Retina (tissue), 1 donor: Measurements from ENCODE around the gene KCTD5.
"Not testable (repeated sequence)": the region's sequence is repeated elsewhere in the genome, so short reads cannot be mapped to it uniquely, and the experiment has no call there.

ENCODE experiments used
- DNase-seq: peaks from one replicate; pipeline ENCODE4 v3.0.0-alpha.2; 2016

The KCTD5 gene, protein sequence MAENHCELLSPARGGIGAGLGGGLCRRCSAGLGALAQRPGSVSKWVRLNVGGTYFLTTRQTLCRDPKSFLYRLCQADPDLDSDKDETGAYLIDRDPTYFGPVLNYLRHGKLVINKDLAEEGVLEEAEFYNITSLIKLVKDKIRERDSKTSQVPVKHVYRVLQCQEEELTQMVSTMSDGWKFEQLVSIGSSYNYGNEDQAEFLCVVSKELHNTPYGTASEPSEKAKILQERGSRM

DNA sequence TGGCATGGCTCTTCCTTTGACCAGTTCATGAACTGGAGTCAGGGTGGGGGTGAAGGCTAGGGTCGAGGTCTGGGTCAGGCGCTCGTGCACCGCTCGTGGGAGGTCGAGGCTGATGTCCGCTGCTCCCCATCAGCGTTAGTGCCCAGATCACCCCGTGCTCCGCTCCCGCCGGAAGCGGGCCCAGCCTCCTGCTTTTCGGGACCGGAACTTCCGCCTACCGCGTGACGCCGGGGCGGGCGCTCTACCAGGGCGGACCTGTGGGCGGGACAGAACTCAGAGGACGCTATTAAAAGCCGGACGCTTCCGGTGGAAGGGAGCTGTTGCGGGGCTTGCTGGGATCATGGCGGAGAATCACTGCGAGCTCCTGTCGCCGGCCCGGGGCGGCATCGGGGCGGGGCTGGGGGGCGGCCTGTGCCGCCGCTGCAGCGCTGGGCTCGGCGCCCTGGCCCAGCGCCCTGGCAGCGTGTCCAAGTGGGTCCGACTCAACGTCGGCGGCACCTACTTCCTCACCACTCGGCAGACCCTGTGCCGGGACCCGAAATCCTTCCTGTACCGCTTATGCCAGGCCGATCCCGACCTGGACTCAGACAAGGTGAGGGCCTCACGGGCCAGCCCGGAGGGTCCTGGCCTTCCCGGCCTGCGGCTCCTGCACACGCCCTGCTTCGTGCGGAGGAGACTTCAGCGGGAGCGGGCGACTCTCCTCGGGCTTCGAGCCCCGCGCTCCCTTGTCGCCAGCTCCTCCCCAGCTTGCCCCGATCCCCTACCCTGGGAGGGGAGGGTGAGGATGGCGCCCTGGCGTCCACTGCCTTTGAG, at the start of gene KCTD5:
KCTD5 (plus strand) TSS at position 315 of the 813 bp plus-strand sequence; CDS start at position 341, 26 bp downstream.
- peak; percentile 96 for DNase-seq

DNA sequence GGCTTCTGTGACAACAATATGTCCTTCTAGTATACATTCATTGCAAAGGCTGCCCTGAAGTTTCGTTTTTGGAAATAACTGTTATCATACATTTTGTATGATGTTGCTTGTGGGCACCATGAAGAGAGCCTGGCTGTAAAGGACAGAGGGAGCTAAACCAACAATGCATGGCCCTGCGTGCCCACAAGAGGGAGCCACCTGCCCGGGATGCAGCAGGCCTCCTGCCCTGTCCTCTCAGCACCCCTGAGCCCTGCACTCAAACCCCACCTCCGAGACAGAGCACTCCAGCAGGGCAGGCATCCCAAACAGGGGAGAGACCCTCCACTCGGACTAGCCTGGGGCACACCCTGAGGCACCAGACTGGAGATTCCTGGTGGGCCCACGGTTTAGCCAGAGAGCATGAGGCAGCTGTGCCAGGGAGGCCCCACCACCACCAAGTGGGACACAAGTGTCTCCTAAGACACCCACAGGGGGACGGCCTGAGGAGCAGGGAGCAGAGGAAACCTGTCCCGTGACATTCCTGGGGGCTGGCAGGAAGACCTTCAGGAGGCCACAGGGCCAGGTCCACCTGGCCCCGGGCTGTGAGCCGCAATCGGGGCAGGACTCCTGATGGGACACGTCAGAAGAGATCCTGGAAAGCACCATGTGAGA, 43.1 kb upstream of the KCTD5 start:
- not testable (repeated sequence) for DNase-seq

DNA sequence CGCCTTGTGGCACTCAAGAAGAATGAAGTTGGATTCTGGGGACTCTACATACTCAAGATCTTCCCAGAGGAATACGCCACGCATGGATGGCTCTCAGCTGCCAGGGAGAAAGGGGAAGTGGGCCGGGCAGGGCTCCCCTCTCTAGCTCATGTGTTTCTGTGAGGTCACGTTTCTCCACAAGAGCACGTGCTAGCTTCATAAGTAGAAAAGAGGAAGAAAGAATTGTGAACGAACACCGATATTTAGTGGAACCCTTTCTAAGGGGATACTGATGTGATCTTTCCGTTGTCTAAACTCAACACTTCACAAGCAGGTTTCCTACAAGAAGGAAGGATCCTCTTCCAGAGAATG, 42.6 kb upstream of the KCTD5 start:
- not testable (repeated sequence) for DNase-seq

DNA sequence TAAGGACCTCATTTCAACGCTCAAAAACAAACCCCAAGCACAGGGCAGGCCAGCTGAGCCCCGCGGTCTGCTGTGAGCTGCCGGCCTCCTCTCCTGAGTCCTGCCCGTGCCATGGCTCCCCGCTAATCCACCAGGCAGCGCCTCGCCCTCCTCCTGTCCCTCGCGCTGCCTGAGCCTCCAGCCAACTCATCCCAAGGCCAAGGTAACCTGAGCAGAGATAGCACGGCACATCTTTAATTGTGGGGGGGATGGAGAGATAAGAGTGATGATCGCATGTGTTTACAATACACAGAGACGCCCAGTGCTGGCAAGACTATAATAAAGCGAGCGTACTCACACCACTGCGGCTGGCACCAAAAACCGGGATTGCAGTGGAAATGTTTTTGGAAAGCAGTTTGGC, 39.8 kb upstream of the KCTD5 start:
- DNase-seq: not testable (repeated sequence)

DNA sequence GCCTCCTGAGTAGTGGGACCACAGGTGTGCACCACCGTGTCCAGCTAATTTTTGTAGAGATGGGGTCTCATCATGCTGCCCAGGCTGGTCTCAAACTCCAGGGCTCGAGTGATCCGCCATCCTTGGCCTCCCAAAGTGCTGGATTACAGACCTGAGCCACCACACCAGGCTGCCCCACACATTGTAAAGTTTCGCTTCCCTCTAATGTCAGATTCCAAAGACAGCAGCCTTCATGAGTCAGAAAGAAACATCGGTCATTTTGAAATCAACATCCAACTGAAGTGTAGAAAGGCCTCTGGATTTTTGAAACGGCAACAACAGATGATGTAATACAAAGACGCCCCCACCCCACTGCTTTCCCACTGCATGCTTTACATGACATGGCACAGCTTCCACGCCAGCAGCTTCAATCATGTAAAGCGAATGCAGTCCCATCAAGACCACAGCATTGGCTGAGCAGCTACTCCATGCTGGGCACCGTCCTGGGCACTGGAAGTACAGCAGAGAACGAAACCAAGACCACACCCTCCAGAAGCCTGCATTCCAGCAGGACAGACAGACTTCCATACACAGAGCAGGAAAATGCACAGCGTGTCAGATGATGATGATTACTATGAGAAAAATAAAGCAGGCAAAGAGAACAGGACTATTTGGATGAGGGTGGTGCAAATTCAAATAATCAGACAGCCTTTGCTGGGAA, 37.4 kb upstream of the KCTD5 start:
- not testable (repeated sequence) for DNase-seq

DNA sequence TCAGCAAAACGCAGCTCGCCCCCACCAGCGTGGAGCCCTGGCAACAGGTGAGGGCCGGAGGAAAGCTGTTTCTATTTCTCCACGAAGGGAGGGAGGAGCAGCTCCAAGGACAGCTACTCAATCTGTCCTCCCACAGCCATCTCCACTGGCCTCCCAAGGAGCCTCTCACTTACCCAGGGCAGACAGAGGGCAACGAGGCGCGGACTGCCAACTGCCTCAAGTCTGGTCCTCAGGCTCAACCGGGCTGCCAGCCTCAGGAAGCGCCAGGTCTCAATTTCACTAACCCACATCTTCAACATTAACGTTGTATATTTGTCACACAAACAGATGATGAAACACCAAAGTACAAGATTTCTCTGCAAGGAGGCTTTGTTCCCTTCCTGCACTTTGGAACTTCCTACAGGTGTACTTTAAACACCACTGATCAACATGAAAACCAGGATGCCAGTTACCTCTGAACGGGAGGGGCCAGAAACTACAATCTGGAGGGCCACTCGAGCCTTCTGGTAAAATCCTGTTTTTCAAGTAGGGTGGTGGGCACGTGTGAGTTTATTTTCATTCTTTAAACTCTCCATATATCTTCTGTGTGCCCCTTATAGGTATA, 31.0 kb upstream of the KCTD5 start:
- DNase-seq: not testable (repeated sequence)

DNA sequence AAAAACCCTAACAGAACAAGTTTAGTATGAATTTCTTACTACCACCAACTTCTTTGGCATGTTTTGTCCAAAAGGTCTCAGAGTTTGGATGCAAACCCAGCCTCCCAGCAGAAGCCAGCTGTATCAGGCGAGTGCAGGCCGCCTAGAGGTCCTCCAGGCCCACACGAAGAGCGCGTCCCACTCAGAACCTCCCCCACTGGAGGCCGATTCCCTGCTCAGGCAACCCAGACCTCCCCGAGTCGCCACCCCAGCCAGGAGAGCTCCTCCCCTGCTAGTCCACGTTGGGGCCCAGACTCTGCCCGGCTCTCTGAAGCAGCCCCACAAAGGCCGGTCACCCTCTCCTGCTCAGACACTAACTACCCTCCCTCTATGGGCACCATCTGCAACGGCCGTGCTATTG, 28.4 kb upstream of the KCTD5 start:
- not testable (repeated sequence) for DNase-seq

DNA sequence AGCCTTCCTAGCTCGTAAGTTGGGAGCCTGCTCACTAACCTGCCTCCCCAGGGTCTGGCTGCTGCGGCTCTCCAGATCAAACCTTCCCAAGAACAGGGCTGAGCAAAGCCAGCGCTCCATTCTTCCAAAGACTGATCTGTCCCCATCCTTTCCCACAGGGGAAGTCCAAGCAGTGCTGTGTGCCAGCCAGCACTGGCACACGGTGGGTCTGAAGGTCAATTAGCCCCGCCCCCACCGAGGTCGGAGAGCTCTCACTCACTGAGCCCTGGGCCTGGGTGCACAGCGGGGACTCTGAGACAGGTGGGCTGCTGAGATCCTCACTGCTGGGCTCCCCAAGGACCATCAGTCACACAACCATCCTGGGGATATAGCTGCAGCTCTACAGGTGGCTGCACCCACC, 27.4 kb upstream of the KCTD5 start:
- not testable (repeated sequence) for DNase-seq

DNA sequence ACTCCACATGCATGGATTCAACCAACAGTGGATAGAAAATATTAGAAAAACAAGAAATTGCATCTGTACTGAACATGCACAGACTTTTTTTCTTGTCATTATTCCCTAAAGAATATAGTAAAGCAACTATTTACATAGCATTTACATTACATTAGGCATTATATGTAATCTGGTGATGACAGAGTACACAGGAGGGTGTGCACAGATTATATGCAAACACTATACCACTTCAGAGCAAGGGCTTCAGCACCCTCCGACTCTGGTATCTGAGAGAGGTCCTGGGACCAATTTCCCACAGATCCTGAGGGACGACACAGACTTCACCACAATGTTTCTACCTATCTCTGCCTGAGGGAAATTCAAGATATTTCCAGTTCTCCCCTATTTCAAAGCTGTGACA, 25.3 kb upstream of the KCTD5 start:
- DNase-seq: no peak

DNA sequence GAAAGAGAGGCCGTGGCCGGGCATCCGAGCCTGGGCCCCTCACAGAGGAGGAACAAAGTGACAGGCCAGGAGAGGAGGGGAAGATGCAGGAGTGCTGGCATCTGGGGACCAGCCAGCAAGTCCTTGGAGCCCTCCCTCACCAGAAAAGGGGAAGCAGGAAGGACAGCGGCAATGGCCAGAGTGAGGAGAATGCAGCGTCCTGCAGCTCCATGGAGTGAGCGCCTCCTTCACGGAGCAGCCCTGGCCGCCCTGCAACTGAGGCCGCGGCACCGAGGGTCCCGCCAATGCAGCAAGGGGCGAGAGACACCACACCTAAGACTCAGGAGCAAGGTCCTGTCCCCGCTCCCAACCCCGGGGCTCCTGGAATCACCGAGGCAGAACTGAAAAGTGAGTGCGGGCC, 24.5 kb upstream of the KCTD5 start:
- DNase-seq: not testable (repeated sequence)

DNA sequence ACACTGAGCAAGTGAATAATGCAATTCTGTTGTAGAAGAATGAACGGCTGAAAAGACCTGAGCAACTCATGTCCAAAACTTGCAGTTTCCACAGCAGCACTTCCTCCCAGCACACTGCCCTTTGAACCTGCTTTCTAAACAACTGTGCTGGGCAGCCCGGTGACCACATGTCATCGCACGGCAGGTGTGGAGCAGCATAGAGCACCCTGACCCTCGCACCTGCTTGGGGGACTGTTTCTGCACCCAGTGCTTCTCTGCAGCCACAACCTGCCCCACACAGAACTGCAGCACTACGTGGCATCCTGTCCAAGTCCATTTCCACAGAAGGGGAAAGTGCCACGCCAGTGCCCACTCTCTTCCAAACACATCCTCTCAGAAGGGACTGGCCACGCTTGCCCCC, 22.8 kb upstream of the KCTD5 start:
- not testable (repeated sequence) for DNase-seq

DNA sequence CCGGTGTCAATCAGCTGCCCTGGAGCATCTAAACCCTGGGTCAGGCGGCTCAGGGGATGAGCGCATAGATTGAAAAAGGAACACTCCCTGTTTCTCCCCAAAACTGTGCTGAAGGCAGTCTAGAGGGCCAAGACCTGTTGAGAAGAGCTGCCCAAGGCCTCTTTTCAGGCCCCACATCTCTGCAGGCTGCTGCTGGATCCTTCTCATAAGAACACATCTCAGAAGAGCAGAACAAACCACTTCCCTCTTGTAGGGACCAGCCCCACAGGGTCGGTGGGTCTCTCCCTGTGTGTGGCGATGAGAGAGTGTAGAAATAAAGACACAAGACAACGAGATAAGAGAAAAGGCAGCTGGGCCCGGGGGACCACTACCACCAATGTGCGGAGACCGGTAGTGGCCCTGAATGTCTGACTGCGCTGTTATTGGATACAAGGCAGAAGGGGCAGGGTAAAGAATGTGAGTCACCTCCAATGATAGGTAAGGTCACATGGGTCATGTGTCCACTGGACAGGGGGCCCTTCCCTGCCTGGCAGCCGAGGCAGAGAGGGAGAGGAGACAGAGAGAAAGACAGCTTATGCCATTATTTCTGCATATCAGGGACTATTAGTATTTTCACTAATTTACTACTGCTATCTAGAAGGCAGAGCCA, 22.2 kb upstream of the KCTD5 start:
- DNase-seq: not testable (repeated sequence)

DNA sequence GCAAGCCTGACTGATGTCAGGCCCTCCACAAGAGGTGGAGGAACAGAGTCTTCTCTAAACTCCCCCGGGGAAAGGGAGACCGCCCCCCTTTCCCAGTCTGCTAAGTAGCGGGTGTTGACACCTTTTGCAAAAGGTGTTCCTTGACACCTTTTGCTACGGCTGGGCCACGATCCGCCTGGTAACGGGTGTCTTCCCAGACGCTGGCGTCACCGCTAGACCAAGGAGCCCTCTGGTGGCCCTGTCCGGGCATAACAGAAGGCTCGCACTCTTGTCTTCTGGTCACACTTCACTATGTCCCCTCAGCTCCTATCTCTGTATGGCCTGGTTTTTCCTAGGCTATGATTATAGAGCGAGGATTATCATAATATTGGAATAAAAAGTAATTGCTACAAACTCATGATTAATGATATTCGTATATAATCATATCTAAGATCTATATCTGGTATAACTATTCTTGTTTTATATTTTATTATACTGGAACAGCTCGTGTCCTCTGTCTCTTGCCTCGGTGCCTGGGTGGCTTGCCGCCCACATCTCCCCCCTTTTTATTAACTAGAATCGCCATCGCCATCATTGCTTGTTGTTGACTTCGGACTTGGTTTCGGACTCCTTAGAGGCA, 21.5 kb upstream of the KCTD5 start:
- peak; percentile 18 for DNase-seq

DNA sequence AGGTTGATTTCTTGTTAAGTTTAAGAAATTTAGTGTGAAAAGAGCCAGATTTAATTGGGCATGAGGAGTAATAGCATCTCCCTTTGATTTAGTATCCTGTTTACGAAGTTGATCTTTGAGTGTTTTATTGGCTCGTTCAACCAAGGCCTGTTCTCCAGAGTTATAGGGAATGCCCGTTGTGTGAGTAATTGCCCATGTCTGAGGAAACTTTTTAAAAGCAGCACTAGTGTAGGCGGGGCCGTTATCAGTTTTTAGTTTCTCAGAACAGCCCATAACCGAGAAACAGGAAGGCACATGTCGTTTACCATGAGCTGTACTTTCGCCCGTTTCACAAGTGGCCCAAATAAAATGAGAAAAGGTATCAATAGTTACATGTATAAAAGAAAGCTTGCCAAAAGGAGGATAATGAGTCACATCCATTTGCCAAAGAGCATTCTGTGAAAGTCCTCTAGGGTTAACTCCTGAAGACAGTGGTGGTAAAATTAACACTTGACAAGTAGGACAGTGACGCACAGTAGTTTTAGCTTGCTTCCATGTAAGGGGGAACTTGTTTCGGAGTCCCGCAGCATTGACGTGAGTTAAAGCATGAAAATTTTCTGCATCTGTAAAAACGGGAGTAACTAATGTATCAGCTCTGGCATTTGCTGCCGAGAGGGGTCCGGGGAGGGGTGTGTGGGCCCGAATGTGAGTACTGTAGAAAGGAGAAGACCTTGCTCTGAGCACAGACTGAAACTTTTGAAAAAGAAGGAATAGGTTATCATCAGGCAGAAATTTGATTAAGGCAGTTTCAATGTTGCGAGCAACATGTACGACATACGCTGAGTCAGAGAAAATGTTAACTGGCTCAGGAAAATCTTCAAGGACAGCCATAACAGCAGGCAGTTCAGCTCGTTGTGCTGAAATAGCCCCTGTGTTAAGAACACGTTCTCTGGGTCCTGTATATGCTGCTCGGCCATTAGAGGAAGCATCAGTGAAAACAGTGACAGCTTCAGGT, 18.5 kb upstream of the KCTD5 start:
- no peak for DNase-seq

DNA sequence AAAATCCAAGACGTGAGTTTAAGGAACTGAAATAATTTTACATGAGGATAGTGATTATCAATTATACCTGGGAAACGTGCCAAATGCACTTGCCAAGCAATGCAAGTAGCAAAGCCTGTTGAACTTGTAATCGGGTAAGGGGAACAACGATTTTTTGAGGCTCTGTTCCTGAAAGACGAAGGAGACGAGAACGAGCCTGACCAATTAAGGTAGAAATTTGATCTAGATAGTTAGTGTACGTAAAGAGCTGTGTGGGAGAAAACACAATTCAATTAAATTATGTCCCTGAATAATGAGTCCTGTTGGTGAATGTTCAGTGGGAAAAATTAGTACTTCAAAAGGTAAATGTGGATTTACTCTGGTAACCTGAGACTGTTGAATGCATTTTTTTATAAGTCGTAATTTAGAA, 17.7 kb upstream of the KCTD5 start:
- DNase-seq: no peak

DNA sequence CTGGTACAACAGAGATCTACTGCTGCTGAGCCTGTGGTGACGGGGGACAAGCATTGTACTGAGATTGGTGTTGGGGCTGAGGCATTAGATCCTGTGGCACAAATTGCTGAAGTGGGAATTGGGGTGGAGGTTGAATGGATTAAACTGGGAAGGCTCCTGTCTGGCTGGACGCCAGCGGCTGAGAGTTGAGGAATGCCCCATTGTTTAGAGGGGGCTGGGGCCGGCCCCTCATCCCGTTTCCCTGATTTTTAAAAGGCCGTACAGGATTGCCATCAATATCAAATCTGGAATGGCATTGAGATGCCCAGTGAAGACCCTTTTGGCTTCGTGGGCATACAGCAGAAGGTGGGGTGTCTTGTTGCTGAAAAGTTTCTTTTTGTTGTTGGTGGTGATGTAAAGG, 15.7 kb upstream of the KCTD5 start:
- not testable (repeated sequence) for DNase-seq

DNA sequence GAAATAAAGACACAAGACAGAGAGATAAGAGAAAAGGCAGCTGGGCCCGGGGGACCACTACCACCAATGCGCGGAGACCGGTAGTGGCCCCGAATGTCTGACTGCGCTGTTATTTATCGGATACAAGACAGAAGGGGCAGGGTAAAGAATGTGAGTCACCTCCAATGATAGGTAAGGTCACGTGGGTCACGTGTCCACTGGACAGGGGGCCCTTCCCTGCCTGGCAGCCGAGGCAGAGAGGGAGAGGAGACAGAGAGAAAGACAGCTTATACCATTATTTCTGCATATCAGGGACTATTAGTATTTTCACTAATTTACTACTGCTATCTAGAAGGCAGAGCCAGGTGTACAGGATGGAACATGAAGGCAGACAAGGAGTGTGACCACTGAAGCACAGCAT, 12.7 kb upstream of the KCTD5 start:
- DNase-seq: not testable (repeated sequence)

DNA sequence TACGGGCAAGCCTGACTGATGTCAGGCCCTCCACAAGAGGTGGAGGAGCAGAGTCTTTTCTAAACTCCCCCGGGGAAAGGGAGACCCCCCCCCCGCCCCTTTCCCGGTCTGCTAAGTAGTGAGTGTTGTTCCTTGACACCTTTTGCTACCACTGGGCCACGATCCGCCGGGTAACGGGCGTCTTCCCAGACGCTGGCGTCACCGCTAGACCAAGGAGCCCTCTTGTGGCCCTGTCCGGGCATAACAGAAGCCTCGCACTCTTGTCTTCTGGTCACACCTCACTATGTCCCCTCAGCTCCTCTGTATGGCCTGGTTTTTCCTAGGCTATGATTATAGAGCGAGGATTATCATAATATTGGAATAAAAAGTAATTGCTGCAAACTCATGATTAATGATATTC, 12.3 kb upstream of the KCTD5 start:
- peak; percentile 55 for DNase-seq

DNA sequence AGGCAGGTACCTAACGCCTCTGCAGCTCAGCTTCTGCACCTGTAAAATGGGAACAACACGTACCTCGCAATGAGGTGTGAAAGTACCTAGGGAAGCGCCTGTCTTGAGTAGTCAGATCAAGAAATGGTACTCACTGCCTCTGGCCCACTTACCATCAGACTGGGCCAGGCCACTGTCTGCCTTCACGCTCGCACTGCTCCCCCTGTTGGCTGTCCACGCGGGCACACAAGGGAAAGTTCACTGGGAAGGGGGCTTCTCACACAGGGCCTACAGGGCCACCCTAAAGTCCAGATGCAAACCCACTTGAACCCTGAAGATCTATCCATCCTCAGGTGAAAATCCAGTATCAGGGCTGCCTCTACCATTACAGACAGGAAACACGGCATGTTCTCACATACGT, 11.1 kb upstream of the KCTD5 start:
- not testable (repeated sequence) for DNase-seq

DNA sequence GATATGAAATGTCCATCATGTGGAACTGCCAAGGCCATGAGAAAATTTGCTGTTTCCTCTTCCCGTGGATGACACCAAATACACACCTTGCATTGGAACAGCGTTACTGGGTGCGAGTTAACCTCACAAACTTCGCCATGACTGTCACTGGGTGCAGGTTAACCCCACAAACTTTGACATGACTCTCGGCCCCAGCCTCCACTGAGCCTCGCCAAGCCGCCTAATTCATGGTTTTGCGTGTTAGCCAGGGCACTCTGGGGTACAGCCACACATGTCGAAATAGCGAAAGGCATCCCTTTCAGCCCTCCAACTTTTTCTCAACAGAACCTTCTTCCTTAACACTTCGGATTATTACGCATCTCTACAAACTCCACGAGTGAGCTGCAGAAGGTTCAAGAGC, 10.6 kb upstream of the KCTD5 start:
- DNase-seq: no peak
